Anterior cingulate cortex (tissue), 58 donors: ENCODE results near the gene NDUFA5.

Source experiments
- DNase-seq, 58 donors: peaks; one replicate each; lab custom pipeline; 2025; lab: John Stamatoyannopoulos, UW

Gene NDUFA5

DNA sequence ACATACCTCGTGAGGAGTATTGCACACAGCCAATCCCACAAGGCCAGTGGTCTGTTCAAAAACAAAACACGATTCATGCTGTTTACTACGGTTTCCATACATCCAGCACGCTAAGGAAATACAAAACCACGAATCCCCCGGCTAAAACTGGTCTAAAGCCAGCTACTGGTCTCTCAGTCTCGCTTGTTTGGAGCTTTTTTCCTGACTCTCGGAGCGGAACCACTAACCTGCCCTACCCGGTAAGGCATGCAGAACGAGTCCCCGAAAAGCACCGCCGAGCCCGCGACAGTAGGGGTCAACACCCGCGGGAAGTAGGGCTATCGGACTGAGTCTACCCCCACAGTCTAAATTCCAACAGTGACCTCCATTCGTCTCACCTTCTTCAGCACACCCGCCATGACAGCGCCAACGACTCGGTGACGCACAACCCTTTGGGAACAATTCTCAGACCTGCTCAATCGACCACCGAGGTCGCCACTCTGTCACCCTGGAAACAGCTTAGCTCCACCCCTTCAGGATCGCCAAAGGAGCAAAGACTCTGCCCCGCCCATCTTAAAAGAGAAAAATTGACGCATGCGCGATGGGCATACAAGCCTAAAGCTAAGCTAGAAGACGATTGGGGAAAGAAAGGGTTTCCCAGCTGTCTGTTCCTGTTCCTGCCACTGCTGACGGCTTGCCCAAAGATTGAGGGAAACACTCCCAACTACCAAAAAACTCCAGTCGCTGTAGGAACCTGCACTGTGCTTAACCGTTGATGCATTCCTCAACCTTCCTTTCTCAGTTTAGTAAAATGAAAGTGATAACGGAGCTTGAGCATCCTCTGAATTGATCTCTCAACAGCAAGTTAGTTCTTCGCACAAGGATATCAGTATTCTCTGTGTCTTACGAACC lies at the start of gene NDUFA5:
Gene NDUFA5 (minus strand): TSS at position 421 of the 891 bp plus-strand sequence. CDS start 23 bp downstream, at position 398.
- peak; percentile 48 to 99 (median 96) for DNase-seq

DNA sequence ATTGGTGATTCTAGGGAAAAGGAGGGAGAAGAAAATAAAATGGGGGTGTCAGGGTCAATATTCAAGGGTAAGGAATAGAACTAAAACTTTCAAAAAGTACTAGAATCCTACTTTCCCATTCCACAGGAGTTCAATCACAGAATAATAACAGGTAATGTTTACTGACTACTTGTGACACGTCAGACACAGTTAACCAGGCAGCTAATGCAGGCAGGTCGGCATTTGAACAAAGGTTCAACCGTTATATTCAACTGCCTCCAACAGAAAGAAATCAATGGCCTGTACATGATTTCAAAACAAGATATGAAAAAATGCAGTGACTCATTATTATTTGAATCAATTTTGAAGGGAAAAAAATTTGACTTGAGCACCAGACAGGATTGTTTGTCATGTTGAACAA lies 47.1 kb upstream of the NDUFA5 start:
- DNase-seq = no peak

GRCh38 chr7:123602648-123603047 lies 45.0 kb upstream of the NDUFA5 start:
- DNase-seq = no peak

GRCh38 chr7:123601530-123601929 lies 43.9 kb upstream of the NDUFA5 start, which contains the start of gene ASB15:
Gene ASB15 (plus strand): TSS chr7:123601821. CDS start chr7:123614503, 12,682 bp downstream.
- DNase-seq = no peak

DNA sequence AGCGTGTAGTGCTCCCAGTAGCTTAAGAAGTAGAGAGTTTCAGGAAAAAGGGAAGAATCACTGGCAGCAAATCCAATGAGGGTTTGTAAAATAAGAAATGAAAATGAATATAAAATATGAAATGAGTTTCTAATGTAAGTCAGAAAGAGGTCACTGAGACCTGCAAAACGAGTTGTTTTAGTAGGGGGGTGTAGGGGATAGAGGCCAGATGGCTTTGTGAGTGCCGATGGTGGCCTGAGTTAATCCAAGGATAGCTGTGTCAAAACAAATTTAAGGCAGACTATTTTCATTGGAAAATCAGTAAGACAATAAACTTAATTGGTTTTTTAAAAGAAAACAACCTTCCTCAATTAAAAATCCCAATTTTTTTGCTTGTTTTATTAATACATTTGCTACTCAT lies 43.3 kb upstream of the NDUFA5 start:
- no peak for DNase-seq

DNA sequence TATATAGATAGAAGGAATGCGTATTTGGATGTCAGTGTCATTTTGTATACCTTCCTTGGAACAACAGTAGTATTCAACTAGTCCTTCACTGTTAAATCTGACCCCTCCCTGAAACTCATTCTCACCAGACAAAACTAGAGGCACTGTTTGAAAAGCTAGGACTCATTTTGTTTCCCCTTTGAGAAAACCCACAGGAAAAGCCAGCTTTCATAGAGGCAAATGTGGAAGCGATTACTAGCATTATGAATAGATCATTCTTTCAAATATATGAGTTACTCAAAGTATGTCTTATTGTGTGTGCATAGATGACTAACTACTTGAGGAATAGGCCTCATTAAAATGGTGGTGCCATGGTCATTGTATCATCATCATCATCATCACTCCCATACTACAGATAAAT lies 42.1 kb upstream of the NDUFA5 start:
- DNase-seq = no peak

DNA sequence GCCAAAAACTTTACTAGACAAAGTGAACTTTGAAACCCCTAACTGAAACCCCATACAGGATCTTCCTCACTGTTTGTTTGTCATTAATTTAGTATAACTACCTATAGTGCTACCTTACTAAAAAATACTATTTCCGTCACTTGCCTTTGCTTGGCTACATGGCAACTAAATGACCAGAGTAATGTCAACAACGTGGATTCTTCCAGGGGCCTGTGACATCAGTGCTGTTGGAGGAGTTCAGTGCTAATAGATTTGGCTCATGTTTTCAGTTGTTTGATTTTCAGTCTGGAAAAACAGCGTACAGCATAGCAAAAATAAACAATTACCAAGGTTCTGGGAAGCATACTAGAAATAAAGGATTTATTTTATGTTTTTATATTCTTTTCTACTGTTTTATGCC lies 41.0 kb upstream of the NDUFA5 start:
- no peak for DNase-seq

DNA sequence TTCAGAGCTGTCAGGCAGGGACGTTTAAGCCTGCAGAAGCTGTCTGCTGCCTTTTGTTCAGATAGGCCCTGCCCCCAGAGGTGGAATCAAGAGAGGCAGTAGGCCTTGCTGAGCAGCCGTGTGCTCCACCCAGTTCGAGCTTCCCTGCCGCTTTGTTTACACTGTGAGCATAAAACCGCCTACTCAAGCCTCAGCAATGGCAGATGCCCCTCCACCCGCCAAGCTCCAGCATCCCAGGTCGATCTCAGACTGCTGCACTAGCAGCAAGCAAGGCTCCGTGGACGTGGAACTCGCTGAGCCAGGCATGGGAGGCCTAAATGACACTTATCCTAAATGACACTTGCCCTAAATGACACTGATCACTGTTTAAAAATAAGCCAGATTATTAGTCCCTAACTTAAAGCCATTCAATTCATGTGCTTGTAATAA lies 37.2 kb upstream of the NDUFA5 start:
- DNase-seq = no peak

- no peak for DNase-seq
These were observed 30.8 kb upstream of the NDUFA5 start for GRCh38 chr7:123588376-123588775.

GRCh38 chr7:123583821-123584220 lies 26.2 kb upstream of the NDUFA5 start:
- DNase-seq = no peak

GRCh38 chr7:123581162-123581459 lies 23.5 kb upstream of the NDUFA5 start:
- no peak for DNase-seq

GRCh38 chr7:123580406-123581161 lies 23.0 kb upstream of the NDUFA5 start:
- peak in 2 of 58 donors; percentile 0 to 1 for DNase-seq

GRCh38 chr7:123579416-123579815 lies 21.8 kb upstream of the NDUFA5 start:
- DNase-seq = no peak

- DNase-seq = no peak
These were observed 16.4 kb upstream of the NDUFA5 start for GRCh38 chr7:123573896-123574467.

DNA sequence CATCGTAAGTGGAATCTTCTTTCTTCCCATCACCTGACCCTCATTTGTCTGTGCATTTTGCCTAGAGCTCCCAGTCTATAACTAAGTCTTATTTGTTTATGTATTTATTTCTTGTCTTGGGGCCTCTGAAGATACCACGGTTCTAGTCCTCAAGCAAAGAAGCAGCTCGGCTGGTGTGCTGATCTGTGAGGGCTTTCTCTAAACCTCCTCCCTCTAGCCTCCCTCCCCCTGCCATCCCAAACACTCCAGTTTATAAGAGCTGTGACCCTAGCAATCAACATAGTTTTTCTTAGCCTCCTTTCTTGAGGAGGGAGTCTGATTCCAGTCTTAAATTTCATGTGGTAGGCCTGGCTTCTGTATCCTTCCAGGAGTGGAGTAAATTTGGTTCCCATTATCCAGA lies 15.7 kb upstream of the NDUFA5 start:
- DNase-seq = no peak

- DNase-seq = no peak
These were observed 14.1 kb upstream of the NDUFA5 start for GRCh38 chr7:123571684-123572083.

DNA sequence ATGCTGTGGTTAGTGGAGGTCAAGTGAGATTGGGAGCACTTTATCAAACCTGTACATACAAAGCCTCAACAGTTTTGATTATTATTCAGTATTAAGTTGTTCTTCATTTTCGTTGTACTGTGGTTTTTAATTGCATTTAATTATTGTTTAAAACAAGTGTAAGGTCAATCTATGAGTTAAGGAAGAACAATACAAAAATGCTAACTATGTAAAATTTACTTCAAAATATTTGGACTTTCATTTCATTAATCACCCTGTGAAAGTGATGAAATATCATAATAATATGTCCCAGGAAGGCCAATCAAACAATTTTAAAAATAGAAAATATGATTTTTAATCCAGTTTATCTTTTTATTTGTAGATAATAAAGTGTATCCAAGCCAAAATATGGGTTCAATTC lies 13.6 kb upstream of the NDUFA5 start:
- no peak for DNase-seq

GRCh38 chr7:123570390-123571182 lies 13.0 kb upstream of the NDUFA5 start:
- no peak for DNase-seq

- no peak for DNase-seq
These were observed 11.9 kb upstream of the NDUFA5 start for GRCh38 chr7:123569352-123570010.

DNA sequence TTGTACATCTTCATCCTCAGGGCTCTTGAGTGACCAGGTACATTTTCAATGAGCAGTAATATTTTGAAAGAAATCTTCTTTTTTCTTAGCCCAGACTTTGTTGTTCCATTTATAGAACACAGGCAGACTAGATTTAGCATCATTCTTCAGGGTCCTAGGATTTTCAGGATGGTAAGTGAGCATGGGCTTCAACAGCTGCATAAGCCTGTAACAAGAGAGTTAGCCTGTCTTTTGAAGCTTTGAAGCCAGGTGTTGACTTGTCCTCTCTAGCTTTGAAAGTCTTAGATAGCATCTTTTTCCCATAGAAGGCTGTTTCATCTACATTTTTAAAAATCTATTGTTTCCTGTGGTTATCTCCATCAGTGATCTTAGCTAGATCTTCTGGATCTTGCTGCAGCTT lies 4.5 kb upstream of the NDUFA5 start:
- no peak for DNase-seq
